Testis (tissue), 2 donors: ENCODE measurements around the gene BEST1.

Source experiments
- POLR2A ChIP-seq: fragments of 450-650 bp; IDR thresholded peaks from one replicate; pipeline ENCODE4 v1.6.1; 2017; ENCODE audit warnings: antibody characterized with exemption, mild to moderate bottlenecking, moderate library complexity
- TF ChIP-seq, protein P1 (sequence below), 3 experiments: fragments of 450-650 bp in 2 of 3; fragments of 200-600 bp in 1 of 3; sonication (generic) in 1 of 3; IDR thresholded peaks; one replicate each; pipeline ENCODE4 v1.5.1; 2016 to 2019; ENCODE audit warnings: antibody characterized with exemption in 3 of 3, mild to moderate bottlenecking in 2 of 3, moderate library complexity in 1 of 3

GRCh38 chr11:61903845-61904244, 46.3 kb upstream of the BEST1 start:
- TF ChIP-seq, protein P1, sequence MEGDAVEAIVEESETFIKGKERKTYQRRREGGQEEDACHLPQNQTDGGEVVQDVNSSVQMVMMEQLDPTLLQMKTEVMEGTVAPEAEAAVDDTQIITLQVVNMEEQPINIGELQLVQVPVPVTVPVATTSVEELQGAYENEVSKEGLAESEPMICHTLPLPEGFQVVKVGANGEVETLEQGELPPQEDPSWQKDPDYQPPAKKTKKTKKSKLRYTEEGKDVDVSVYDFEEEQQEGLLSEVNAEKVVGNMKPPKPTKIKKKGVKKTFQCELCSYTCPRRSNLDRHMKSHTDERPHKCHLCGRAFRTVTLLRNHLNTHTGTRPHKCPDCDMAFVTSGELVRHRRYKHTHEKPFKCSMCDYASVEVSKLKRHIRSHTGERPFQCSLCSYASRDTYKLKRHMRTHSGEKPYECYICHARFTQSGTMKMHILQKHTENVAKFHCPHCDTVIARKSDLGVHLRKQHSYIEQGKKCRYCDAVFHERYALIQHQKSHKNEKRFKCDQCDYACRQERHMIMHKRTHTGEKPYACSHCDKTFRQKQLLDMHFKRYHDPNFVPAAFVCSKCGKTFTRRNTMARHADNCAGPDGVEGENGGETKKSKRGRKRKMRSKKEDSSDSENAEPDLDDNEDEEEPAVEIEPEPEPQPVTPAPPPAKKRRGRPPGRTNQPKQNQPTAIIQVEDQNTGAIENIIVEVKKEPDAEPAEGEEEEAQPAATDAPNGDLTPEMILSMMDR (IDR thresholded peaks at IDR 0.05) = no peak
- TF ChIP-seq POLR2A = no peak
